GM12891 (cell line): ENCODE data around the gene FLNC.

Experiments
- DNase-seq: peaks from one replicate; pipeline ENCODE4 v3.0.0; 2011; ENCODE audit warnings: low spot score; ENCODE audit not compliant: insufficient read length
- FAIRE-seq: peaks from 2 replicates; lab custom pipeline; 2011; peaks lifted over from hg19 to GRCh38; lab: Jason Lieb, UNC
- PAX5 ChIP-seq: IDR thresholded peaks from 2 replicates; pipeline ENCODE4 v1.6.1; 2011; ENCODE audit warnings: low read length, moderate library complexity, mild to moderate bottlenecking; ENCODE audit not compliant: insufficient read depth, severe bottlenecking
- POLR2A ChIP-seq: IDR thresholded peaks from 2 replicates; pipeline ENCODE4 v1.6.1; 2011; ENCODE audit warnings: low read depth, low read length, control low read depth
- POLR2AphosphoS5 ChIP-seq: IDR thresholded peaks from 2 replicates; pipeline ENCODE4 v1.6.1; 2011; ENCODE audit warnings: low read depth, low read length, control low read depth
- POU2F2 ChIP-seq: IDR thresholded peaks from 2 replicates; pipeline ENCODE4 v1.6.1; 2011; ENCODE audit warnings: low read depth, mild to moderate bottlenecking, control low read depth, low read length, moderate library complexity
- SPI1 ChIP-seq: IDR thresholded peaks from 2 replicates; pipeline ENCODE4 v1.6.1; 2011; ENCODE audit warnings: low read depth, low read length, control low read depth
- TAF1 ChIP-seq: IDR thresholded peaks from 2 replicates; pipeline ENCODE4 v1.6.1; 2011; ENCODE audit warnings: low read depth, low read length, control low read depth

Gene FLNC

DNA sequence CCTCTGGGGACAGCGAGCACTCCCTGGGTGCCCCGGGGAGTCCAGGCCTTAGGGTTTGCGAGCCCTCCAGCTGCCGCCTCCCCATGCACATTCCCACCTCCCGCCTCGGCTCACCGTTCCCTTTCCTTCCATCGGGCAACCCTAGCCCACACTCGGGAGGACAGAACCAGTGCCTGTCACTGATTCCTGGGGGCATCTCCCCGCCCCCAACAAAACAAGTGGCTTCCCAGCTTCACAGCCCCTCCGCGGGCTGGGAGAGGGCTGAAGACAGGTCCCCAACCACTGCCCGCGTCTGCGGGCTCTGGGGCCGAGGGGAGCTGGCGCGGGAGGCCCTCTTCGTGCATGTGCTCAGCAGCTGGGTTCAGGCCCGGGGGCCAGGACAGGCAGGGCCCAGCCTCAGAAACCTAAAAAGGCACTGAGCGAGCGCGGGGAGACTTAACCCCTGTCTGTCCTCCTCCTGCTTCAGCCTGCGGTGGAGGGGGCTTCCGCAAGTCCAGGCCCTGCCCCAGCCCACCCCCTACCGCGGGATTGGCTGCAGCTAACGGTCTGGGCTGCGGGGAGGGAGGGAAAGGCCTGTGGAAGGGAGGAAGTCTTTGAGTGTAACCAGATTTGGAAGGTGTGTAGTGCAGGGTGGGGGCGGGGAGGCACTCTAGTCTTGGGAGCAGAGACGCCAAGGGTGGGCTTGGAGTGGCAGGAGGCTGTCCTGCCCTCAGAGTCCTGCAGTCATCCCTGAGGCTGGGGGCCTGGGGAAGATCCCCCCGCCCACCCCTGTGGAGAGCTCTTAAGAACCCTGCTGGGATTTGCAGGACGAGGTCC is 1.2 kb downstream of the FLNC start:
- FAIRE-seq (peak; percentile 33), DNase-seq (no peak)
- TF ChIP-seq POU2F2 = no peak
- TF ChIP-seq SPI1 = peak; percentile 17; the same call in 1 of the 2 replicates
- TF ChIP-seq TAF1 = no peak

DNA sequence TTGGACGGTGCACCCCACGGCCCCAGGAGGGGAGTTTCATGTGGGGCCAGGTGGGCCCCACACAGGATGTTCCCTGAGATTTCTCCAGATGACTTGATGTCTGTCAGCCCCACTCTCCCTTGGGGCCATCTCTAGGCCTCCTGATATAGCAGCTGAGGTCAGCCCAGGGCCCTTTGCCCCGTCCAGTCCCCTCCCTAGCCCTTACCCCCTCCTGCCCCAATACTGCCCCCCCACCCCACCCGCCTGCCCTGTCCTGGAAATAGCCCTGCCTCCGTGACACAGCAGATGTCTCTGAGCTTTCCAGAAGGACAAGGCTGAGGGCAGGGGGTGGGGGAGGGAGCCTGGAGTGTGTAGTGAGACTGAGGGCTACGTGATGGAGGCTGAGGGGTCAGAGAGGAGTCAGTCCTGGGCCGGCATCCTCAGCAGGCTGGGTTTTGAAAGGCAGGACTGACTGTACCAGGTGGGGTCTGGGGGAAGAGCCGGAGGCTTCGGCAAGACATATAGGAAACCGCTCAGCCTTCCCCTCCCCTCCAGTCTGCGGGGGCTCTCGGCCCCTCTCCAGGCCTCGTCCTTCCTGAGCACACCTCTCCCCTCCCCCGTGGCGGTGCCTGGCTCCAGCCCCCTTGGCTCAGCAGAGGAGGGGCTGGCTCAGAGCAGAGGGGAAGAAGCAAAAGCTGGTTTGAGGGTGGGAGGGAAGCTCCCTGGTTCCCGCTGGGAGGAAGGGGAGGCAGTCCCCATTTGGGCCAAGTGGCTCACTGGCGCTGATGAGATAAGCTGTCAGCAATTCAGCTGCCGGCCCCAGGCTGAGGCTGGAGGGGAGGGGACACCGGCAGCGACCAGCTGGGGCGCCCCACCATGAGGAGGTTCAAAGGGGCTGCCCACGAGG is 2.0 kb downstream of the FLNC start:
- DNase-seq = no peak
- no peak for TF ChIP-seq POLR2A
- TF ChIP-seq SPI1 = no peak
- no peak for TF ChIP-seq POLR2AphosphoS5
- no peak for TF ChIP-seq TAF1
- TF ChIP-seq PAX5 = no peak
- TF ChIP-seq POU2F2 = no peak
- FAIRE-seq = no peak

DNA sequence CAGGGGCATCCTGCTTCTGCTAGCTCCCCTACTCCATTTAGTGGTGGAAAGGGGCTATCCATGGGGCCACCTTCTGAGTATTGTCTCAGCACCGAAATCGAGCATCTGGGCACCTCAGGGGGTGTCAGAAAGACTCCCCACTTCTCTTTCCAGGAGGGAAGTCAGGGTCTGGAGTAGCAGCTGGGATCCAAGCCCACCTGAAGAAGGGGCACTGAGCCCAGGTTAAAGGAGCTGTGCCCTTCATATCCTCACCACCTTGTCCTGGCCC is 2.6 kb downstream of the FLNC start:
- FAIRE-seq = no peak
- no peak for DNase-seq
- TF ChIP-seq TAF1 (no peak), POU2F2 (no peak), PAX5 (no peak), SPI1 (no peak)

DNA sequence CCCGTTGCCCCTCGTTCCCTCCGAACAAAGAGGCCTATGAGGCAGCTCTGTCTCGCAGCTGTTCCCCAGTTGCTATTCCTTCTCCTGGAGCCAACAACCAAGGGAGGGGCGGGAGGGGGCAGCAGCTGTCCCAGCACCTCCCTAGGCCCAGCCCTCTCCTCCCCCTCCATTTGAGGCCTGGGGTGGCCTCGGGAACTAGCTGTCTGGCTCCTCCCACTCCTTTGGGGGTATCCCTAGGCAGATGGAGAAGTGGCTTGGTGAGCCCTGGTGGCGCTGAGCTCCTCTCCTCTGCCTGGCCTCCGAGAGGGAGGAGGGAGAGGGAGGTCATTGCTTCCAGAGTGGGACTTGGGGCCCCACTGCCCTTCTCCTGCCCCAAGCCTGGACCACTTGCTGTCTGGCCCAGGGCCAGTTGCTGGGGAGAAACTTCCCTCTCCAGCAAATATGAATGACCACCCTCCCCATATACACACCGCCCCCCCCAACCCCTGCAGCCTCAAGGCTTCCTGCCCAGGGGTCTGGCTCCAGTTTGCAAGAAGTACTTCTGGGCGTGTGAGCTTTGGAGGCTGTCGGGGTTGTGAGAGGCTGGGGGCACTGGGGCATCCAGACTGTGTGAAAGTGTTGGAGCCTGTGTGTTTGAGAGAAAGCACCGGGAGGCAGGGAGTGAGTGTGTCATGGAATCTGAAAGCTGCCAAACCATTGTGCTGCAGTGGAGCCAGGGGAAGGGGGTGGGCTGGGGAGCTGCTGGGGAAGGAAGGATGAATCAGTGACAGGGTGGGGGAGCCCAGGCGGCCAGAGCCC is 3.1 kb downstream of the FLNC start:
- TF ChIP-seq PAX5 (no peak), POLR2AphosphoS5 (no peak), TAF1 (no peak), POU2F2 (no peak), POLR2A (no peak), SPI1 (no peak)
- FAIRE-seq (no peak), DNase-seq (no peak)

DNA sequence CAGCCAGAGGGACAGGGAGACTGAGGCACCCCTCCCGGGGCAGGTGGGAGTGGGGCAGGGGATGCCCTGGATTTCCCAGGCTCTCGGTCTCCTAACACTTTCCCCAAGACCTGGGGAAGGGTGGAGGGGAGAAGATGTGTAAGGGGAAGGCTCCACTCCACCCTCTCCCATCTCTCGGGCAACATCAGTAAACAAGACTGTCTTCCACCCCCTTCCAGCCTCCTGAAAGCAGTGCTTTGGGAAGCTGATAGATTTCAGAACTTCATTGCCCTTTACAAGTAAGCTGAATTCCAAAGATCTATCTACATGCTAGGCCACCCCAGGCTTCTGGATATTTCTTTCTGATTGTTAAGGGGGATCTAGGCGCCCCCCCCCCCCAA is 3.7 kb downstream of the FLNC start:
- no peak for FAIRE-seq
- TF ChIP-seq POLR2A (no peak), TAF1 (no peak), POLR2AphosphoS5 (no peak), SPI1 (no peak)
- no peak for DNase-seq

DNA sequence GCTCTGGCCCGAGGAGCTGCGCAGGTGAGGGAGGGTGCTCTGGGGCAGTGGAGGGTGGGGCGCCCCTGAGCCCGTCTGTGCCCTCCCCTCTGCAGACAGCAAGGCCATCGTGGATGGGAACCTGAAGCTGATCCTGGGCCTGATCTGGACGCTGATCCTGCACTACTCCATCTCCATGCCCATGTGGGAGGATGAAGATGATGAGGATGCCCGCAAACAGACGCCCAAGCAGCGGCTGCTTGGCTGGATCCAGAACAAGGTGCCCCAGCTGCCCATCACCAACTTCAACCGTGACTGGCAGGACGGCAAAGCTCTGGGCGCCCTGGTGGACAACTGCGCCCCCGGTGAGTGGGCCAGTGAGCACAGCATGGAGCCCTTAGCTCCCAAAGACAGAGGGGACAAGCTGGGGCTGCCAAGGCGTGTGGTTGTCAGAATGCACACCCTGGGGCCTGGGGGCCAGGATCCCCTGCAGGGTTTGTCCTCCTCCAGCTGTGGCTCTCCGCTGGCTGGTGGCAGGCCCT is 5.1 kb downstream of the FLNC start:
- DNase-seq (no peak), FAIRE-seq (no peak)
- no peak for TF ChIP-seq SPI1
- TF ChIP-seq TAF1 = no peak
- TF ChIP-seq PAX5 = no peak
- no peak for TF ChIP-seq POLR2AphosphoS5
- TF ChIP-seq POU2F2 = no peak
- no peak for TF ChIP-seq POLR2A

DNA sequence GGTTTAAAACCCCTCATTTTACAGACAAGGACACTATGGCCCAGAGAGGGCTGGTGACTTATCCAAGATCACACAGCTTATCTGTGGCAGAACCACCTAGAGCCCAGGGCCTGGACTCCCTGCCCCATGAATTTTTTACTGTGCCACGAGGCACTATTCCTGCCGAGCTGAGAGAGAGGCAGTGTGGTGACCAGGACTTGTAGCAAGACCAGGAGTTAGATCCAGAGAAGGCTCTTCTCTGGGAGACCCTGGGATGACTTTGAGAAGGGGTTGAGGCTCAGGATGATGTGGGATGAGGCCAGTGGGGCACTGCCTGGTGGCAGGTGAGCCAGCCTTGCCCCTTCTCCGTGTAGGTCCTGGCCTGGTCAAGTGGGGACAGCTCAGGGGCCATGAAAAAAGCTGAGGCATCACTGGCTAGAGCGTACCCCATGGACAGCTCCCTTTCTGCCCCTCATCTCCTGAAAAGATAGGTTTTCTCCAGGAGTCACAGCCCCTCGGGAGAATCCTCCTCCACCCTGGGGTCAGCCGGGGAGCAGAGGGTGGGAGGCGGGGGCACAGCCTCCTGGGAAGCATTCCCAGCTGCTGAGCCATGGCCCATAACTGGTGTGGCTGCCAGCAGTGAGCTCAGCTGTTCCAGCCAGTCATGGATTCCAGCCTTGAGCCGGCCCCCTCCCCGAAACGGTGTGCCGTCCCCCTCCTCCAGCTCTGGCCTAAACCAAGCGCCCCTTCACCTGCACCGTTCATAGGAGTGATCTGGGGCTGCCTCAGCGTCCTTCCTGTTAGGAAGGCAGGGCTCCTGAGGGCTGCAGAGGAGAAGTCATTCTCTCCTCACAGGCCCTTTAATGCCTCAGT is 5.8 kb downstream of the FLNC start:
- FAIRE-seq = no peak
- peak; percentile 11 for DNase-seq
- TF ChIP-seq POU2F2 (no peak), PAX5 (no peak), POLR2AphosphoS5 (no peak), TAF1 (no peak), SPI1 (no peak), POLR2A (no peak)

DNA sequence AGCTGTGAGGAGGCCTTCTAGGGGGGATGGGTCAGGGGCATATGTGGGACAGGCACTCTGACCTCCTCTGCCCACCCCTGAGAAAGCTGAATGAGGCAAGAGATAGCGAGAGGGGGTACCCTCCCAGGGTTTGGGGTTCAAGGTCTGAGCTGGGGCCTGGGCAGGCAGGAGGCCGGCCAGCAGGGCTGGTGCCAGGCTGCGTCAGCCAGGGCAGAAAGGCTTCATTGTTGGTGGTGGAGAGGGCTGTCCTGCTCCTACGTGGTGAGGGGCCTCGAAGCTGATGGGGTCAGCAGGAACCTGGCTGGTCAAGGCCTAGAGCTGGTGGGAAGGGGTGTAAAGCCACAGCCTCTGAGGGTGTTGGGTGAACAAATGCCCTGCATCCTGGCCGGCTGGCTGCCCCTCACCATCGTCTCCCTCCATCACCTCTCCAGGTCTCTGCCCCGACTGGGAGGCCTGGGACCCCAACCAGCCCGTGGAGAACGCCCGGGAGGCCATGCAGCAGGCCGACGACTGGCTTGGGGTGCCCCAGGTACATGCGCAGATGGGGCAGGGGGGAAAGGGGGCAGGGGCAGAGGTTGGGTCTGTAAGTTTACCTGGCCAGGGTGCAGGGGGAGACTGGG is 6.6 kb downstream of the FLNC start:
- TF ChIP-seq PAX5 (no peak), POU2F2 (no peak), TAF1 (no peak), POLR2AphosphoS5 (no peak), POLR2A (no peak), SPI1 (no peak)
- DNase-seq (peak; percentile 12), FAIRE-seq (no peak)

DNA sequence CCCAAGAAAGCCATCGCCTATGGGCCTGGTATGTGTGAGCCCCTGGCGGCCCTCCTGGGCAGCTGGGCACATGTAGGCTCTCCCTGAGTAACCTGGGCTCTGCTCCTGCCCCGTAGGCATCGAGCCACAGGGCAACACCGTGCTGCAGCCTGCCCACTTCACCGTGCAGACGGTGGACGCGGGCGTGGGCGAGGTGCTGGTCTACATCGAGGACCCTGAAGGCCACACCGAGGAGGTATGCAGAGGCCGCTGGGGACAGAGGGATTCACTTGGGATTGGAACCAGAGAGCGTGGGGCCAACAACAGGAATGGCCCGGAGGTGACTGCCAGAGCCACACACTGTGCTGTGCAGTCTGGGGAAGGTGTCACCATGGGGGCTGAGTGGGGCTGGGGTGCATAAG is 7.3 kb downstream of the FLNC start:
- FAIRE-seq = no peak

More for the DNA sequence above, 7.3 kb downstream of the FLNC start:
- no peak for TF ChIP-seq POLR2AphosphoS5
- TF ChIP-seq POU2F2 = no peak
- no peak for TF ChIP-seq TAF1
- no peak for TF ChIP-seq SPI1
- TF ChIP-seq PAX5 = no peak
- TF ChIP-seq POLR2A = no peak
- DNase-seq = no peak
